Endometrial microvascular endothelial cells (primary cell): ENCODE data around the gene NIPA2. TPM values are rescaled to one million over a fixed set of nuclear protein-coding genes. Genes with fewer than 3 reads are reported as not detected.

Experiments used
- in situ Hi-C: cut with HindIII; loops from 2 replicates; pipeline ENCODE4 v1.10.0; 2017; ENCODE audit warnings: low sequenced_read_pairs, low pct_unique_long_range_greater_than_20kb; ENCODE audit errors: inconsistent ontology term
- total RNA-seq: library from RNA; depleted of rRNA; stranded (reverse); fragments of >200 nt; gene quantifications from one replicate; pipeline ENCODE4 v1.2.3, GENCODE V29; 2015; ENCODE audit errors: inconsistent ontology term

The NIPA2 gene
- total RNA-seq, 1 donor from 2014 or later: 136 TPM

DNA sequence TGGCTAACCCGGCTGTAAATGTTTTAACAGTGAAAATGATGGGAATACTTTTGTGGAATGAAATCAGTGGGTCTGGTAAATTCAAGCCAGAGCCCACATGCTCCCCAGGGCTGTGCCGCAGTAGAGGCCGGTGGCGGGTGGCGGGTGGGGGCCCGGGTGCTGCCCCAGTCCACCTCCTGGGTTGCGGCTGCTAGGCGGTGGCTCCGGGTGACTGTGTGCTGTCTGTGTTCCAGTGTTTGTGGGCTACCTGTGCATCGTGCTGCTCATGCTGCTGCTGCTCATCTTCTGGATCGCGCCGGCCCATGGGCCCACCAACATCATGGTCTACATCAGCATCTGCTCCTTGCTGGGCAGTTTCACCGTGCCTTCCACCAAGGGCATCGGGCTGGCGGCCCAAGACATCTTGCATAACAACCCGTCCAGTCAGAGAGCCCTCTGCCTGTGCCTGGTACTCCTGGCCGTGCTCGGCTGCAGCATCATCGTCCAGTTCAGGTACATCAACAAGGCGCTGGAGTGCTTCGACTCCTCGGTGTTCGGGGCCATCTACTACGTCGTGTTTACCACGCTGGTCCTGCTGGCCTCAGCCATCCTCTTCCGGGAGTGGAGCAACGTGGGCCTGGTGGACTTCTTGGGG lies 14.9 kb upstream of the NIPA2 start:
- in situ Hi-C loops: no loop called here

DNA sequence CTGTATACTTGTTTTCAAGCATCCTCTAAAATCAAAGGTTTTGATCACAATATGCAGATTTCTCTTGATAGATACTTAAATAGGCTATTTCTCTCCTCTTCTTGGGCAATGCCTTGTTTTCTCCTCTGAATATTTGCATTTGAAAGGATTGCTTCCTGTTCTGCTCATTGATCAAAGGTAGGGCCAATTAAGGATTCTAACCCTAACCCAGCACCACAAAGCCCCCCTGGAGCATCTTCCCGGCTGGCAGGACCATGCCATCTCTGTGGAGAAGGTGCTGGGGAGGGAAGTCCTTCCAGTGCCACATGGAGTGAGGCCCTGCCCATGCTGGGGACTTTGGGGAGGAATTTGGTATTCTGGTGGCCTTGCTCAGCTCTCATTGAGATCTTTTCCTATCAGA lies 11.3 kb upstream of the NIPA2 start:
- in situ Hi-C loops: no loop called here

DNA sequence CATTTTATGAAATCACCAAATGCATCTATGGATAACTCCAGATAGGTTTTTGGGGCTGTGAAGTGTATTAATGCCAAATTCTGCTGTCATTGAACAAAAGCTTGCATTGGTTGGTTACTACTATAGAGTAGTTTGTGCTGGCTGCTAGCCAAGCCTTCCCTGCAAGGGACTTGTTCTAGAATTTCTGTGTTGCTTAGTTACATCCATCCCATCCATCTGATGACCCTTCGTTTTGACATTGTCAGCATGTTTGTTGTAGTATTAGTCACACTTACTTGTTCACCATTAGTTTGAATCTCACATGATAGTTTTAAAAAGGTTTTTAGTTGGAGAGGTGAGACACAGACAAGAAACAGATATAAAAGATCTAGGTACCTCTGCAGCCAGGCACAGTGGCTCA lies 7.0 kb upstream of the NIPA2 start:
- in situ Hi-C loops: no loop called here

DNA sequence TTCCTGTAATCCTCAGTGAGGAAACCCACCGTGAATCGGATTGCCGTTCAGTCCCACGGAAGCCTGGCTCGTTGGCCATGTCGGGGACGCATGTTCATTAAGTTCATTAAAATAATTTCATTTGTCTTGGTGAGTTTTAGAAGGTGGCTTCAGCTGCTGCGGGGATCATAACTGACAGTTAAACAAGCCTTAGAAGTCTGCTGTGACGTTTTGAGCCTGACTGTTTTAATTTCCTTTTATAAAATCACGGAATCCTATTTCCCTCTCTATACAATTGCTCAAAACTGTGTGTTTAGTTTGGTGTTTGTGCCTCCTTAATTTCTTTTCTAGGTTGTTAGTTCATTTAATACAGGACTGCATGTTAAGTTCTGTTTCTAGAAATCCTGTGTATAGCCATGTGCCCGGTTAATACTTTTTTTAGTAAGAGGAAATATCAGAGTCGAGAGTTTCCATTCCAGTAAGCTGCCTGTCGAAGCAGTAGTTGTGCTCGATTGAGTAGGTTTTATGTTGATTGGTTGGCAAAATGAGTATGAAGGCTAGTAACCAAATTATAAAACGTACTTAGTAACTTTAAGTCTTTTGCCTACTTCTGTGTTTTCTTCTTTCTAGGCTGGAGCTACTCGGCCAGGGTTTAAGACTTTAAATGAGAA lies 705 bp downstream of the NIPA2 start:
- in situ Hi-C loops: no loop called here

DNA sequence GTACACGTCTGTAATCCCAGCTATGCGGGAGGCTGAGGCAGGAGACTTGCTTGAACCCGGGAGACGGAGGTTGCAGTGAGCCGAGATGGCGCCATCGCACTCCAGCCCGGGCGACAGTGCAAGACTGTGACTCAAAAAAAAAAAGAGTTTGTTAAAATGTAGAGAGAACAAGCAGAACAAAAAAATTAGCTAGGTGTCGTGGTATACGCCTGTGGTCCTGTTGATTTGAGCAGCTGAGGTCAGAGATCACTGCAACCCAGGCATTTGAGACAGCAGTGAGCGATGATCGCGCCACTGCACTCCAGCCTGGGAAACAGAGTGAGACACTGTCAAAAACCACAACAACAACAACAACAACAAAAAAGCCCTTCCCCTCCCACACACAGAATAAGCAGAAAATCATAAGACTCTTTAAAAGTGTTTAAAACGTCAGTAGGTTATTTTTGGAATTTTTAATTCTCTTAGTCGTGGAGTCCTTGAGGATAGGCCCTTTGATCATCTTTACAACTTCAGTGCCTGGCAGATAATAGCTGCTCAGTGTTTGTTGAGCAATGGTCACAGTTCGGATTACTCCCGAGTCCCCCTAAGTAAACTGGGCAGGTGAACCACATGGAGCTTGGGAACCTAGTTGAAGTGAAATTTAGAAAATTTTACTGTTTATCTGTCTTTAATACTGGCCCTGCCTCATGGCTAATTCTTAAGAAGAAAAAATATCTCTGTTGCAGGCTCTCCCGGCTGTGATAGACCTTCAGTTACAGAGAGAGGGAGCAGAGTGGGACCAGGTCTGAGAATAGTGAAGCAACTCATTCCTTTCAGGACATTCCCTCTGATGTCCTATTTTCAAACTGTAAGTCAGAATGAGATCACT lies 6.2 kb downstream of the NIPA2 start:
- in situ Hi-C loops: no loop called here

DNA sequence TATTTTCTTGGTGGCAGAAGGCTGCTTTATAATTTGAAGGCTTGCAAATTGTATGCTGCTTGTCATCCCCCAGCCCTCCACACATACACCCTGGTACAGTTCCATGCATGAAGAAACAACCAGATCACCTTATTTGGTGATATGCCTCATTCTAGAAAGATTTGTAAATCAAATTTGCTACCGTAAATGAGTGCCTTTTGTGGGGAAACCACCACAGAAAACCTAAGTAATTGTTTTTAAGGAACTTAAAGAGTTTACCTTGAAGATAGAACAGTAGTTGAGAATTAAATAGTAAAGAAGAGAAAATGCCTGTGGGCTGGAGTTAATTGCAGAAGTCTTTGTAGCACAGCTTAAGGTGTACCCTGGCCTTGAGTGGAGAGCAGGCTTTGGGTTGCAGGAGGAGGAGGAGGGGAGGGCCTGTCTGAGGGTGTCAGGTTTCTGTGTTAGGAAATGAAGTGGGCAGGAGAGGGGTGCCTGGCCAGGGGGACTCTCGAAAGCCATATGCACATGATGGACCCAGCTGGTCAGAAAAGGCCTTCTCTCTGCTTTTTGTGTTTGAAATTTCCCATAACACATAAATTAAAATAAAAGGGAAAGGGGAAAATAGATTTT lies 6.9 kb downstream of the NIPA2 start:
- in situ Hi-C loops: no loop called here

DNA sequence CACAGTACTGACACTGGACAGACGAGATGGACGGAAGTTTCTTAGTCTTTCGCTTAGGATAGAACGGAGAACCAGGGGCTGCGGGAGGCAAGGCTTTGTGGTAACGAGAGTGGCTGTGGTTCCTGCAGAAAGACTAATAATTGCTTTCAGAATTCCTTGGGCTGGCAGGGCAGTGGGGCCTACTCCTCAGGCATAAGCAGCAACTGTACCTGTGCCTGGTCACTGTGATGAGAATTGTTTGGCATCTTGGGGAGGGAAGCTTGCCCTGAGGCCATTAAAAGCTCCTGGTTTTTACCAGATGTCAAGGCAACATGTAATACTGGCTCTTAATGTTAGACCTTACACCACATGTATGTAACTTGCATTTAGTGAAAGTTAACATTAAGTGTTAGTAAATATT lies 7.6 kb downstream of the NIPA2 start:
- in situ Hi-C loops: no loop called here

DNA sequence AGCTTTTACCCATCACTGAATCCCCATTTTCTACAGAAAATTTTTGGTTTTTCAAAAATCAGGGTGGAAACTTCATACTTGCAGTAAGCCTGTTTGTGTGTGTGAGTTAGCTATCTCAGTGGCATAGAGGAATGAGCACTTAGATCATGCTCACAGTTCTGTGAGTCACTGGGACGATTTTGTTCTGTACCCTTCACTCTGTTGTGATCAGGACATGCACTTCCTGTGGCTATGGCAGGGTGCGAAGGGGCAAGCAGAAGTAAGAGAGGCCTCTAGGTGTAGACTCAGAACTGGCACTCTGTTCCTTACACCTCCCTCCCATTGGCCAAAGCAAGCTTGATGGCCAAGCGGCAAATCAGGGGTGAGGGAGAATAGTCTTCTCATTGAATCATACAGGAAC lies 11.6 kb downstream of the NIPA2 start:
- in situ Hi-C loops: no loop called here

DNA sequence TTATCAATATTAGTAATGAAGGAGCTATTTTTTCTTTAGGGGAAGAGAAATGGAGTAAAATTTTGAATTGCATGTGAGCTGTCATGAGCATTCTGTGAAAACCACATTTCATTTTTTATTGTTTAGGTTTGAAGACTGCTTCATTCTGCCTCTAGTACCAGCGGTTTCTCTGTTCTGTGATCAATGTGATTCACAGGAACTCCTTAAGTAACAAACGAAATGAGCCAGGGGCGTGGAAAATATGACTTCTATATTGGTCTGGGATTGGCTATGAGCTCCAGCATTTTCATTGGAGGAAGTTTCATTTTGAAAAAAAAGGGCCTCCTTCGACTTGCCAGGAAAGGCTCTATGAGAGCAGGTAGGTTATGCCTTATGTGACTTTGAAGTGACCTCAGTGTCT lies 13.0 kb downstream of the NIPA2 start:
- in situ Hi-C loops: no loop called here

DNA sequence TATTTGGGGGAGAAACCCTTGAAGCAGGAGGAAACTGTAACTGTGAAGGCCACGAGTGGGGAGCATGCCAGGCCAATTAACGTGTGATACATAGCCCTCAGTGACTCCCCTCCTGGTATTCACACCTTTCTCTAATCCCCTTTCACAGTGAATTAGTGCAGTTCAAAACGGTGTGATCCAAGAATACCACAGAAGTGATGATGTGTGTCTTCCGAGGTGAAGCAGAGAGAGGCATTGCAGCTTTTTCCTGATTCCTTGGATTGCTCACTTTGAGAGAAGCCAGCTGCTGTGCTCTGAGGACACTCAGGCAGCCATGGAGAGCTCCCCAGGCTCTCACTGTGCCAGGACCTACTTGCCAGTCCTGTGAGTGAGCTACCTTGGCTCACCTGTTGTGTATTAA lies 17.3 kb downstream of the NIPA2 start:
- in situ Hi-C loops: no loop called here

DNA sequence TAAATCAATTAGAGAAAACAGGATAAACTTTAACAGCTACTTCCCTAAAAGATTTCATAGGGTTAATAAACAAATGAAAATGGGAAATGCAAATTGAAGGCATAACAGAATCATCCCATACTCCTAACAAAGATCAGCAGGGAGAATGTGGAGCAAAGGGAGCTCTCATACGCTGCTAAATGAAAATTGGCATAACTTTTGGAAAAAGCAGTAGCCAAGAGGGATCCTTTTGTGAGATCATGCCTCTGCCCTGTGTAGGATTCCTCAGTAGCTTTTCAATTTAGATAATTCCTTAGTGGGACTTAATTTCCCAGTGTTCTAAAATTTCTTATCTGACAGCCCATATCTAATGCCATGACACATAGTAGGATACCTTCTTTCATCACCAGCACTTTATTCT lies 18.2 kb downstream of the NIPA2 start:
- in situ Hi-C loops: no loop called here

DNA sequence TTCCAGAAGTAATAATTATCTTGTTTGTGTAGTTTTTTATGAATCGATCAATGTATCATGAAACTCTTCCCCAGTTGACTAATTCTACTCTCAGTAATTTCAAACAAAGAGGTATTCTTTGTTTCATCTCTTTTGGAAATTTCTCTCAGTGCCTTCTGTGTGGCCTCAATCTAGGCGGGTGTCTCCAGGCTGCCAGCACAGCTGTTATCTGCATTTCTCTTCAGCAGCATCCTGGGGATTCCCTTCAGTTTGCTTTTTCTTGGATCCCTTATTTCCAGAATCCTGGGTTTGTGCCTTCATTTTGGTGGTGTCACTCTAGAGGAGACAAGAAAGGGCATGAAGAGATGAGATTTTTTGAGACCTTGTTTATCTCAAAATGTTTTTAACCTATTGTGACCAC lies 22.7 kb downstream of the NIPA2 start:
- in situ Hi-C loops: no loop called here

DNA sequence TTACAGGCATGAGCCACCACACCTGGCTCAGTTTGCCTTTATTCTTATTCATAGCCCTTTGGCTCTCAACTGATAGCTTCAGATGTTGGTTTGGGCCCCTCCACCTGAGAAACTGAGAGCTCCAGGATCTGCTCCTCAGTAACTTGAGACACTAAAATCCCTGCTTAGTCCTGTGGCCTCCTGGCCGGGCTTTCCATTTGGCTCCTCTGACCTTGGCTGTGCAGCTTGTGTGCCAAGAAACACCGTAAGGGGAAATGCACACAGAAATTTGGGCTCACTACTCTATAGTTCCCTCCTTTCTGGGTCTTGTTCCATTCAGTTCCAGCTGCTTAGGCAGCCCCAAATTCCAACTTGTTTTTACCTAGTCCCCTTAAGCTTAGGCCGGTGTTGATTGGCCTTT lies 24.9 kb downstream of the NIPA2 start:
- in situ Hi-C loops: no loop called here

DNA sequence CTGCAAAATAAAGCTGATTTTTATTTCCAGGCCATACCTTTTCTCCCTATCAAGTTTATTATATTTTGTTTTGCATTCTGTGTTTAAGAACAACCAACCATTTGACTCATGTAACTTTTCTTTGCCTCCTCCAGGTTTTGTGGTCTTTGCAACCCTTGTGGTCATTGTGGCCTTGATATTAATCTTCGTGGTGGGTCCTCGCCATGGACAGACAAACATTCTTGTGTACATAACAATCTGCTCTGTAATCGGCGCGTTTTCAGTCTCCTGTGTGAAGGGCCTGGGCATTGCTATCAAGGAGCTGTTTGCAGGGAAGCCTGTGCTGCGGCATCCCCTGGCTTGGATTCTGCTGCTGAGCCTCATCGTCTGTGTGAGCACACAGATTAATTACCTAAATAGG lies 27.6 kb downstream of the NIPA2 start:
- in situ Hi-C loops: no loop called here

DNA sequence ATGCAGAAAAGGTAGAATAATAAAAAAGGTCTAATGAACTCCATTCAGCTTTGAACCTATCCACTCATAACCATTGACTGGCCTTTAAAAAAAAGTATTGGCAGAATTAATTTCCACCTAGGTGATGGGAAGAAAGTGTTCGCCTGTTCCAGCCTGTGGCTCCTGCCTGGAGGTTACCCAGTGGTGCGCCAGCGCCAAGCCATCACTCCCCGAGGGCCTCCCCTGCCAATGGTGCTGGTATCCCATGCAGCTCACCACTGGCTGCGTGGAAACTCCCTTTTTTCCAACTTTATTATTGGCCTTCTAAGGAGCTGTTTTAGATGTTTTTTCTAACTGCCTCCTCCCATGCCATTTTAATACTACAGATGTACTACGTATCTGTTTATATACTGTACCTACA lies 29.4 kb downstream of the NIPA2 start:
- in situ Hi-C loops: no loop called here

DNA sequence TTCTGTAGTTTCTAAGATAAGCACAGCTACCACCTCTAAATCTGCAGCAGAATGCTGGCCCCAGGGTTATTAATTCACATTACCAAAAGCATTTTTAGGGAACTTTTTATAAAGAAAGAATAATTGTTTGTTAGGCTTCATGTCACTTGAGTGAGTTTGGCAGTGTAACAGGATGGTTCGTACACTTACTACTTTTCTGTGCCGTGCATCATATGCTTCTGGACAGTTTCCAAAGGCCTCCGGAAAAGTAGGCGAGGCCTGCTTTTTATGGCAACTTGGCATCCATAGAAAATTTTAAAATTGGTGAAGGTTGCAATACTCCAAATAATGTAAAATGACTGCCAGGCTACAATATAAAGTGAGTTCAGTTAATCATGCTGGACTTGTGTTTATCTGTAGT lies 30.0 kb downstream of the NIPA2 start:
- in situ Hi-C loops: no loop called here

DNA sequence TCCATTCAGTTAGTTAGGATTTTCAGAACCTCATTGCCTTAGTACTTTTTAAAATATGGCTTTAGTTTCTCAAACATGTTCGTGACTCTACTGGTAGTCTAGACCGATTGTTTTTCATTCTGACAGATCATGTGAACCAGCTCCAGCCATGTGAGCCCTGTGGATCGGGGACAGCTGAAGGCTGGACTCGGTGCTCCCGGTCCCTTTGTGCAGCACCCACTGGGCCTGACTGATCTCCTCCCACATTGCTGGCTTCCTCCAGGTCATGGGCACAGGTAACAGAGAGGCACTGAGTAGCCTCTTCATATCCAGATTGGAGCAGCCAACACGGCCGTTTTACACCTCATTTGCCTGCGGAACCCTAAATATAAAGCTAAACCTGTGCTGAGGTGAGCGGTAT lies 30.5 kb downstream of the NIPA2 start:
- in situ Hi-C loops: no loop called here

DNA sequence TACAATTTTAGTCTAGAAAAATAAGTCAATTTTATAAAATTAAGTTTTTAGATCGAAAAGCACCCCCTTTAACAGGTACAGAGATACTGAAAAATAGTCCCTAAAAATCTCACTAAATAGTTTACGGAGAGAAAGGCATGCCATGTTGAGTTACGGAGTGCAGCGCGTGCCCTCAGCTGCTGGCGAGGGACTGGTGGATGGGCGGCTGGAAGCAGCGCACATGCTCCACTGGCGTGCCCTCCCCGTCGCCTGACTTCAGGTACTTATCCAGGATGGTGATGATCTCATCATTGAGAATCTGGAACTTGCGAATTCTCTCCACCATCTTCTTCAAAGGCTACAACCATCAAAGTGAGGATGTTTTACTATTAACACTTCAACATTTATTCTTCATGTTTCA lies 31.4 kb downstream of the NIPA2 start:
- in situ Hi-C loops: no loop called here

DNA sequence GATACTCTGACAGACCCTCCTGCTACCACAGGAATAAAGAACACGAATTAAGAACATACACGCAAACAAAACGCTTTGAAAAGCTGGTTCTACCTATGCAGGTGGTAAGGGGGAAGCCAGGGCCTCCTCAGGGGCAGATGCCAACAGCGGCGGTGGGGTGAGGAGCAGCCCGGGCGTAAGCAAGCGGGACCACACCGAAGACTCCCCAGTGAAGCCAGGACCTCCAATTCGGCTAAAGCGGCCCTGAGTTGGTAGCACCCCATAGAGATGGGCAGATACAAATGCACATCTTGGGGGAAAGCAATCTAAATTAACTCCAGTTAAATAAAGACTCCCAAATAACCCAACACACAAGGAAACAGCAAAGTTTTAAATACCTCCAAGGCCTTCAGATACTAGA lies 32.4 kb downstream of the NIPA2 start:
- in situ Hi-C loops: no loop called here
